LHCN-M2 (cell line): ENCODE results near the gene PYGO2. TPM values are rescaled to one million over a fixed set of nuclear protein-coding genes. Genes with fewer than 3 reads are reported as not detected.
A peak's percentile ranks its signal among the peaks of the same experiment; 100 is the strongest.
"Not testable (repeated sequence)": the region's sequence is repeated elsewhere in the genome, so short reads cannot be mapped to it uniquely, and the experiment has no call there.

Source experiments
- DNase-seq: peaks from one replicate; pipeline ENCODE4 v3.0.0-alpha.2; 2012; ENCODE audit warnings: low read depth
- total RNA-seq: library from RNA; depleted of rRNA; stranded (reverse); fragments of >200 nt; gene quantifications from 2 replicates; pipeline ENCODE4 v1.2.3, GENCODE V29; 2014

Gene PYGO2
- total RNA-seq, 1 experiment from 2014 or later = 24.5 TPM

DNA sequence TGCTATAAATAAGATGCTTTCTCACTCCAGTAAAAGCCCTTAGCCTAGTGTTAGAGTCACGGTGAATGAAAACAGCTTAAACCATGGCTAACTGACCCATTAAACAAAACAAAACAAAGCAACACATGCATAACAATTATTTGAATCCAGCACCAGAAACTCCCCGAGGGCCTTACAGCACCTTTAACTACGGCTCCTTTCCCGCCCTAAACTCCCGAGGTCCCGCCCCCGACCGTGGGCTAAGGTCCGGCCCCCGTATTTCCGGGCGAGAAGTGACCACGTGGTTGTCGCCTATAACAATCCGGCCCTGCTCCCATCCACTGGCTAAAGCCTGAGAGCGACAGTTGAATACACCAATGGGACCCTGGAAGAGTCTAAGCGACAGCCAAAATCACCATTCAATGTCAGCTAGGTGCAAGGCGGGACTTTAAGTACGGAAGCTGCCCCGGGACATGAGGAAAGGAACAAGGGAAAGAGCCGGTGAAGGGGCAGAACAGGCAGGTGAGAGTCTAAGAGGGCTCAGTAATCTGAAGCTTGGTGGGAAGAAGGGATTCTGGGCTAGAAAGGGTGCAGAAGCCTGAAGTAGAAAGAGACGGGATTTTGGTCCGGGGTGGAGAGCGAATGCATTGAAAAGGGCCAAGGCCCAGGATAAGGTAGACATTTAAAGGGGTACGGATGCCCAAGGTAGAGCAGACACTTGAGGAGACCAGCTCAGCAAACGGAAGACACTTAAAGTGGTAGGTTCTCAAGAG, 21.5 kb upstream of the PYGO2 start, which contains the start of gene FLAD1:
Gene FLAD1 (plus strand): TSS at position 448 of the 752 bp plus-strand sequence. CDS start 351 bp downstream, outside the sequence.
- peak; percentile 100 for DNase-seq

DNA sequence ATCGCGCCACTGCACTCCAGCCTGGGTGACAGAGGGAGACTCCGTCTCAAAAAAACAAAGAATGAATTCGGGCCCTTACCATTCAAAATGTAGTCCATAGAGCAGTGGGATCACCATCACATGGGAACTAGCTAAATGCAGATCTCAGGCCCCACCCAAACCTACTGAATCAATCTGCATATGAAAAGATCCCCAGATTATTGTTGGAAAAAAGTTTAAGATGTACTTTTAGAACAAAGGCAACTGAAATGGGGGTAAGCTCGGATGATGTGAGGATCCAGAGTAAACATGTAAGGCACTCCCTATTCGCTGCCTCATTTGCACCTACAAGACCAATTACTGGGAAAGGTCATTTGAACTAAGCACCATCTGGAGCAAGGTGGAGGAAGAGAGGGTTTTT, 20.8 kb upstream of the PYGO2 start:
- no peak for DNase-seq

DNA sequence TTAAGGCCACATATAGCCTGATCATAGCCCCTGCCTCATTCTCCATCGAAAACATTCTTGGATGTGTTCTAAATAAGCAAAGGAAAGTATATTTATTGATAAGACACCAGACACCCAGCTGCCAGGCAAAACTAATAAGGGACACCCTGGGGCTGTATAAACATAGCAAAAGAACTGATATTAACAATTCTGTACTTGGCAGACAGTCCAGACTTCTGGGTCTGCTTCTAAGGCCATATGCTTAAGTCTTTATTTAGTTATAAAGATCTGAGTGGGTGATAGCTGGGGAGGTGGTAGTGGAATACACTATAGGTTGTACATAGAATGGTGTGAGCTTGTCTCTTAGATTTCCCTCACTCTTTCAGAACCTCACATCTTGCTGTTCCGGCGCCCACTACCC, 16.8 kb upstream of the PYGO2 start:
- DNase-seq = no peak

DNA sequence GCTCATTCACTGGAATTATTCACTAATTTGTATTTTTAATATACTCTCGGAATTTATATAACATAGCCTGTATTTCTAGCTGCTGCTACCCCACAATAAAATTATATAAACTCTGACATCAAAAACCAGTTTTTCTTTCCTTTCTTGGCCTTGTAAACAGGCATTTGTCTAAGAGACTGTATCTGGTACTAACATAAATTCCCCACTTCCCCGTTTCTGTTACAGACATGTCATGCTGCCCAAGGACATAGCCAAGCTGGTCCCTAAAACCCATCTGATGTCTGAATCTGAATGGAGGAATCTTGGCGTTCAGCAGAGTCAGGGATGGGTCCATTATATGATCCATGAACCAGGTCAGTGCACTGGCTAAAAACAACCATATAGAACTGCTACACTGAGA, 16.2 kb upstream of the PYGO2 start:
- not testable (repeated sequence) for DNase-seq

DNA sequence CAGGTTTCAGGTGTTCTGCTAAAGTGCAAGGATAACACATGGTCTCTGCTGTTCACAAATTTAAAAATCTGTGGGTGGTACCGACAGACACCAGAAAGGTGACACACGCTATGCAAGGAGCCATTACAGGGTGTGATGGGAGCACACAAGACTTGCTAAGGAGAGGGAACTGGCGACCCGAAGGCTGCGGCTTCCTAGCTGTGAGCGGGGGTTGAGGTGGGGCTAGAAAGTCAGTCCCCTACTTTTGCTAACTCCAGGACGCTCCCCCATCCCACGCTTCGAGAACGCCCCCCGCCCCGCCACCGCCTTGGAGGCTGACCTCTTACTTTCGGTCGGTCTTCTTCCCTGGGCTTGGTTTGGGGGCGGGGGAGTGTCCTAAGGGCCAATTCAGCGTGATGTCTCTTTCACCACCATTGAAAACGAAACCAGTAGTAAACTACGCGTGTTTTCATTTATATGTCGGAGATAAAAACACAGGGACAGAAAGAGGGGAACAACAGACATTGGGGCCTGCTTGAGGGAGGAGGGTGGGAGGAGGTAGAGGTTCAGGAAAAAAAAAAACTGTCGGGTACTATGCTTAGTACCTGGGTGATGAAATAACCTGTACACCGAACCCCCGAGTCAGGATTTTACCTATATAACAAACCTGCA, 14.0 kb upstream of the PYGO2 start:
- DNase-seq = peak; percentile 57

DNA sequence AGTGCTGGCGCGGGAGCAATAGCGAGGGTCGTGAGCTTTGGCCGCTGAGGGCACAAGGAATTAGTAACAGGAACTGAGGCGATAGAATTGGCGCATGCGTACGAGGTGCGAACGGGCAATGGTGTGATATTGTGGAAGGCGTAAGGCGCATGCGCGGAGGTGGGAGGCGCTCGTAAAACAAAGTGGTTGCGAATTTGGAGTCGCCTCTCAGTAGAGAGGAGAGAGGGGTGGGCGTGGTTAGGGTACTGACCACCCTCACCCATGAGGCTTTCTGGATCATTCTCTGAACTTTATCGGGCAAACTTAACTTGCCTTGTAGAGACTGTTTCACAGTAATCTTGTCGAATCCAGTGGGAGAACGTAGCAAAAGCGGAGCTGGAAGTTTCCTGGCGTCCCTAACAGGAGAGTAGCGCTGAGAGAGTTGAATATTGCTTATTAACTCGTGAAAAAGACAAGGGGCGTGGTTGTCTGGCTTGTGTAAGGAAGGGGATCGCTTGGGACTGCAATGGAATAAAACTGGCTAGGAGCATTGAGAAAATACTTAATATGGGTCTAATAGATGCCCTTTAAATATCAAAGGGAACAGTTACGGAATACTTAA, 13.3 kb upstream of the PYGO2 start:
- peak; percentile 95 for DNase-seq

DNA sequence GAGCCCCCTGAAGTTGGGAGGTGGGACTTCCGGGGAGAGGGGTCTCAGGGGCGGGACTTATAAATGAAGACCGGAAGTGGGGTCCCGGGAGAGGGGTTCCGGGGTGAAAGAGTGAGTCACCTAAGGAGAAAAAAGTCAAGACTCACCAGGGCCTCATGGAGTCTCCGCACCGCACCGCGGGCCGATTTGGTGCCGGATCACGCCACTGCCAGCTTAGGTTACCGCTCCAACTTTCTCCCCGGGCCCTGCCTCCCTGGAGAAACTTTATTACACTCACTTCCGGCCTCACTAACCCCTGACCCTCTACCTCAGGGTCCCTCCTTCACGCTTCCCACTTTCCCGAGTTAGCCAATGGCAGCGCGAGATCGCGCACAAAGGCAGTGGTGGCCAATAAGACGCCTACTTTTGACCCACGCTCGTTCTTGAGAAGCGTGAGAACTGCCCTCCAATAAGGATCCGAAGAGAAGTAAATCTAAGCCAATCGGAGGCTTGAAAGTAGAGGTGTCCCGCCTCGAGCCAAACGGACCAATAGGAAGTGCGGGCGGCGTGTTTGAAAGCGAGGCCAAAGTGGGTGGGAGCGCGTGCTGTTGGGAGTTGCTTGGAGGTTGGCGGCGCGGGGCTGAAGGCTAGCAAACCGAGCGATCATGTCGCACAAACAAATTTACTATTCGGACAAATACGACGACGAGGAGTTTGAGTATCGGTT, 12.7 kb upstream of the PYGO2 start, which contains the start of gene CKS1B:
Gene CKS1B (plus strand): TSS at position 580 of the 706 bp plus-strand sequence. CDS start 65 bp downstream, at position 645.
- peak; percentile 100 for DNase-seq

DNA sequence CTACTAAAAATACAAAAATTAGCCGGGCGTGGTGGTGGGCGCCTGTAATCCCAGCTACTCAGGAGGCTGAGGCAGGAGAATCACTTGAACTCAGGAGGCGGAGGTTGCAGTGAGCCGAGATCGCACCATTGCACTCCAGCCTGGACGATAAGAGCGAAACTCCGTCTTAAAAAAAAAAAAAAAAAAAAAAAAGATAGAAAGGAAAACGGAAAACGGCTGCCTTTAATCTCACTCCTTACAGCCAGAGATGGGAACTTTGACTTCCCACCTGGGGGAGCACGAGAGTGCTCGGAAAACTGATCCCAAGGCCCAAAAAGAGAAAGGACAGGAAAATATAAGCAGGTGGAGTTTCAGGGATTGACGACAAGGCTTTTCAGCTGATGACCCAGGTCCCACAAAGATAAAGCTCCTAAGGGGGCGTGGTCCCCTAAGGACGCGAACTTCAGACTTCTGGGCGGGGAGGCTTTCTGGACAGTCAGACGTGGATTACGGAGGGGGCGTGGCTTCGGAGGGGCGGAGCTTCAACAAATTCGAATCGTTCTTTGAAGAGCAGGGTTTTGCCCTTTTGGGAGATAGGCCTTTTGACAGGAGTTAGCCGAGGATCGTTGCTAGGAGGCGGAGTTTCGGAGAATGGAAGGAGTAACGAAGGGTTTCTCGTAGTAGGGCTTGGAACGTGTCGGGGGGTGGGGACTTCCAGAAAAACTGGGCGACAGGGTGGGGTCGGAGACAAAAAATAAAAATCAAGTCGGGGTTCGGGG, 11.9 kb upstream of the PYGO2 start:
- DNase-seq = peak; percentile 98

DNA sequence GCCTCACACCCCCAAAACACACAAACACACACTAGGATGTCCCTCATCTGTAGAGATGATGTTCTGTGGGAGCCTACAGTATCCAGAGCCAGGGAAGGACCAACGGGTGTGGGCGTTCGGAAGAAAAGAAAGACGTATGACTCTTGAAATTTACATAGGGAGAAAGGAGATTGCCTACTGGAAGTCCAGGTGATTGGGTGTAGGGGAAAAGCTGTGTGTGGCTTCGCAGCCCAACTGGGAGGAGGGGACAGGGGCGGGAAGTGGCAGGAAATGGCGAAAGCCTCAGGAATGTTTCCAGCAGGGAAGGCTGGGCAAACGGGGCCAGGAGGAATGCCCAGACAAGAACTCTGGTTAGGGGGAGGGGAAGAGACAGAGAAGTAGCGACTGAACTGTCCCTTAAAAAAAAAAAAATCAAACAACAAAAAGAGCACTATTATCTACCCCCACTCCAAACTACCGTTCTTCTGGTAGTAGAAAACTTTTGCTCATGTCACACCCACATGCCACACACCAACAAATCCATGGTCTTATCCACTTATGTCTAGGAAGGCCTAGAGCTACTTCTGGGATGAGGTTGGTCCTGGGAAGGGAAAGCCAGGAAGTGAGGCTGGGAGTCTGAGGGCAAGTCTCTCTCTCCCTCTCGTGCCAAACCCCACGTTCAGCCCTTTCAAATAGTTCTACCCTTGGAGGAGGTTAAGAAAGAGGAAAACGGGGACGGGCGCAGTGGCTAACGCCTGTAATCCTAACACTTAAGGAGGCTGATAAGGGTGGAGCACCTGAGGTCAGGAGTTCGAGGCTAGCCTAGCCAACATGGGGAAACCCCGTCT, 11.1 kb upstream of the PYGO2 start:
- DNase-seq = peak; percentile 95

DNA sequence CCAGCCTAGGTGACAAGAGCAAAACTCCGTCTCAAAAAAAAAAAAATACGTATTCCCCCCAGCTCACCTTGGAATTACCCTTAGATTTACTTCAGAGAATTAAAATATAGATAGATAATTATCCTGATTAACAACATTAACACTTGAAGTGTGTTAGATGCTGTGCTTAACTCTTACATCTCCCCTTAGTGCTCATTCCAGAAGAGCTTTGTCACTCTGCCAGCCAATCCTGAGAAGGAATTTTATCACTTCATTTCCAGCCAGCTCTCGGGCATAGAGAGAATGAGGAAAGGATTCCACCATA, 10.6 kb upstream of the PYGO2 start:
- no peak for DNase-seq

DNA sequence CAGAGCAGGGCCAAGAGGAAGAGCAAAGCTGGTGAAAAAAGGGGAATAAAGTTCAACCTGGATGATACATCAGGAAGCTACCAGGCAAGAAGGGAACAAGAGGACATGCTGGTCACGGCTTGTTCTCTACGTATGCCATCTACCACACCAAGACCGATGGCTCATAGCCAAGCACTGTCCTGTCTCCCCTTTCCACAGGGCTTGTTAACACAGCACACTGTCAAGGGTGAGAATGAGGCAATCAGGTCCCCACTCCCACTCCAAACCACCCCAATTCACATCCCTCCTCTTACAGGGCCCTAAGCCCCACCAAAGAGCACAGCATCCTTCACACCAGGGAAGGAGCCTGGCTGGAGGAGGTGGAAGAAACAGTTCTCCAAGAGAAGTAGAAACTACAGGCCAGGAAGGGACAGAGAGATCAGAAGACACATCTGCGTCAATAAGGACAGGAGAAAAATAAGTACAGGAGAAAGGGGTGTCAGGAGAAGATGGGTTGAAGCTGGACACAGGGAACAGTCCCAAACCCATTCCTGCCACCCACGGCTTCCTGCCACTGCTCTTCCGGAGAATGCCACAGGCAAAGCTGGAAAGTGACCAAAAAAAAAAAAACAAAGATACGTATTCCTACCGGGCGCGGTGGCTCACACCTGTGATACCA, 9.9 kb upstream of the PYGO2 start:
- no peak for DNase-seq

DNA sequence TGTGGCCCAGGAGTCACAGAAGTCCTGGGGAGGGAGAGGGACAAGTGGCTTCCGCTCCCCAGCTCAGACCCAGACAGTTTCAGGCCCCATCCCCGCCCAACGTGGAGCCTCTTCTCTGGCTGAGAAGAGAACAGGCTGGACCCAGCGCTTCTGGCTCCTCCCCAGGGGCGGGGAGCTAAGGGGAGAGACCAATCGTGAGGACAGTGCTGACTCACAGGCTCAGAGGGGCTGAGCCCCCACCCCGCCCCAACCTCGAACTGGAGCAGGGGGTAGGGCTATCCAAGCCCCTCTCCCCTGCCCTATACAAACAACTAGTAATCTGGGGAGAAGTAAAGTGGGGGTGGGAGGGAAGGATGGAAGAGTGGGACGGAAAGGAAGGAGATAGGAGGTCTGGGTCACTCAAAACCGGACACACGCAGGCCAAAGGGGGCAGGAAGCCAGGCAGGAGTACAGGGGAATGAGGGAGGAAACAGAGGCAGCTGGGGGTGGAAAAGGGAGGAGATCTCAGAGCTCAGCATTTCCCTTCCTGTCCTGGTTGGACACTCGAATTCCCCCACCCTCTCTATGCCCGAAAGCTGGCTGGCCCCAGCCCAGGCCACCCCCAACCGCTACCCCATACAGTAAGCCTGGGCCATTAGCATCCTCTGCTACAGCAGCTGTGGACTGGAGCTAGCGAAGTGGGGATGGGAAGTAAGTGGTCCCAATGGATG, 9.2 kb upstream of the PYGO2 start, which contains the start of gene SHC1:
Gene SHC1 (minus strand): TSS at position 117 of the 710 bp plus-strand sequence. CDS start 221 bp downstream, outside the sequence.
- peak; percentile 94 for DNase-seq

DNA sequence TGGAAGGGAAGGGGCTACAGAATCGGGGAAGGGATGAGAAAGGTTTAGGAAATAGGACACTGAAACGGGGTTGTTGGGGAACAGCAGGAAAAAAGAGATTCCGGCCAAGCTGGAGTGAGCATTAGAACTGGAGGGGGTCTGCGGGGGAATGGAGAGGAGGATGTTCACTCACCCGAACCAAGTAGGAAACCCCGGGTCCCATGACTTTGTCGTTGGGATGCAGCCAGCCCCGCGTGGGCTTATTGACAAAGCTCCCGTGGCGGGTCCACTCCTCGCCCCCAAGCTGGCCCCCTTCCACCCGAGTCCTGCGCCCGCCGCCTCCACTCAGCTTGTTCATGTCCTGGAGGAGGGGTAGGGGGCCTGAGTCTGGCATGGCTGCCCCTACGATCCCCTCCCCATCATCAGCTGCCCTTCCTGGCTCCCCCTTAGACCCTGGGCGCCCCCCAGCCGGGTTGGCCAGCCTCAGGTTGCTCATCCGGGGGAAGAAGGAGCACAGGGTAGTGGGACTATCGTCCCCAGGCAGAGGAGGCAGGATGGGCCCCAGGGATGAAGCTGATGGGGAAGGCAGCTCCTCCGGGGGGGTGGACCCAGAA, 8.4 kb upstream of the PYGO2 start:
- no peak for DNase-seq

DNA sequence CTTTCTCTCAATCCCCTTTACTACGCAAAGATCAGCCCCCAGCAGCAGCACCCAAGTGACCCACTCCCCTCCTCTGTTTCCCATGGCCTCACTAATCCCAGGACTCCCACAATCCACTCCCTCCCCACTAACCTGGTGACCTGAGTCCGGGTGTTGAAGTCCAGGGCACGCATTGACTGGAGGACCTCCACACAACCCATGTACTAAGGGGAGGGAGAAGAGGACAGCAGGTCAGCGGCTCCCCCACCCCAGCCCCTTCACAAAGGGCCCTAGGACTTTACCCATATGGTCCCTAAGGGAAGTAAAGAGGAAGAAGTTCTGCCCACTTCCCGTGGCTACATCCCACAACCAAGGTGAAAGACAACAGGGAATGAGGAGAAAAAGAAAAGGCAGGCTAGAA, 7.7 kb upstream of the PYGO2 start:
- no peak for DNase-seq

DNA sequence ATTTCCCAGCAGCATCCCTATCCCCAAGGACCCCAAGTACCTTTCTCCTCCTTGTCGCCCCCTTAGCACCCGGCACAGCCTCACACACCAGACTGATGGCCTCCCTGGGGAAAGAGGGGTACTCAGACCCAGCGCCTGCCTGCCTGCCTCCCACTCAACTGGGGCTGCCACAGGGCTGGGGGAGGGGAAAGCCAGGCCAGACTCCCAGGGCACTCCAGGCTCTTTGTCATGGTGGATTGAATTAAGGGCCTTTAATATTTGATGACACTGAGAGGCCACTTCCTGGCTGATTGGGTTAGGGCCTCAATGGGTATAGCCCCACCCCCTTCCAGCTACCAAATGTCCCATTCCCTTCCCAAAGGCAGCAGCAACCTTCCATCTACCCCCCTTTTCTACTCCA, 7.1 kb upstream of the PYGO2 start:
- DNase-seq = no peak

DNA sequence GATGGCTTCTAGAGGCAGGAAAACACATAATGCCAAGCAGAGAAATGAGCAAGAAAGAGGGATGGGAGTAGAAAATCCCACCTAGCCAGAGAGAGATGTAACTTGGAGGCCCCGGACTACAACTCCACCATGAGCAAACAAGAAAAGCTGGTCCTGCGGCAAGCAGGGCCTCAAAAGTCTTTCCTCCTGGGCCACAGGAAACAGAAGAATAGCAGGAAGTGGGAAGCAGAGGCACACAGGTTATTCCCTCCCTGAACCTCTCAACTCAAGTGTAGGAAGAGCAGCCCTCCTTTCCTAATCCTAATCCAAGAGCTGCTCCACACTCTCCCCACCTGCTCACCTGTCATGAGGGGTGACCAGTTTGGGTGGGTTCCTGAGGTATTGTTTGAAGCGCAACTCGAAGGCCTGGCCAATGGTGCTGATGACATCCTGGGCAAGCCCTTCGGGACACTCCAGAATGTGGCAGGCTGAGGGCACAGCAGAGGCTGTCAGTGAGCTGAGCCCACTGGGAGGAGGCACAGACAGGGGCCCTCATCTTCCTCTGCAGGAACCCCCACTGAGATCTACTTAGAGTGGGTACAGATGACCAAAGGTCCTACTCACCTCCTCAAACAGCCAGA, 5.9 kb upstream of the PYGO2 start:
- no peak for DNase-seq

DNA sequence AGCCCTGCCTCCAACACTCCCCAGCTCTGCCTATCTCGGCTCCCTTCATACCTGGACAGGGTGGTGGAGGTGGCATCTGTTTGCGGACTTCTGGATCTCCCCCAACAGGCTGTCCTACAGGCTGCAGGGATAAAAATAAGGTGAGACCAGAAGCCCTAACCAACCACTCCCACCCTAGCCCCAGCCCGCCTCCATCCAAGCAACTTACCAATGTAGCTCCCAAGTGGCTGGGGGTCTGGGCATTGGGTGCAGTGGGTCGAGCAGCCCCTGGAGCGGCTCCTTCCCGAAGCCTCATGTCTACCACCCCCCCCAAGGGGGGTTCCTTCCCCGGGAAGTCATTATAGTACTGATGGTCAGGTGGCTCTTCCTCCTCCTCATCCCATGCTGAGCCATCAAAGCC, 4.5 kb upstream of the PYGO2 start:
- no peak for DNase-seq

DNA sequence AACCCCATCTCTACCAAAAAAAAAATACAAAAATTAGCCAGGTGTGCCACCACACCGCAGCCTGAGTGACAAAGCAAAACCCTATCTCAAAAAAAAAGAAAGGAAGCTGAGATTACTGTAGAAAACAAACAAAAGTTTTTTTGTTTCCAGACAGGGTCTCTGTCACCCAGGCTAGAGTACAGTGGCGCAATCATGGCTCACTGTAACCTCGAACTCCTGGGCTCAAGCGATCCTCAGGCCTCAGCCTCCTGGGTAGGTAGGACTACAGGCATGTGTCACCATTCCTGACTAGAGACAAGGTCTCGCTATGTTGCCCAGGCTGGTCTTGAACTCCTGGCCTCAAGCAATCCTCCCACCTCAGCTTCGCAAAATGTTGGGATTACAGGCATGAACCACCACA, 2.8 kb upstream of the PYGO2 start:
- DNase-seq = no peak
